Epithelial cell of esophagus (primary cell): Measurements from ENCODE around the gene GLRA2.
A peak's percentile ranks its signal among the peaks of the same experiment; 100 is the strongest.

ENCODE experiments used
- DNase-seq: peaks from one replicate; pipeline ENCODE4 v3.0.0; 2010; ENCODE audit warnings: low read depth
- H3K4me3 ChIP-seq: 2 replicates; pipeline ENCODE4 v1.5.1; 2011; ENCODE audit warnings: mild to moderate bottlenecking, low read length, control low read depth
- CTCF ChIP-seq: IDR thresholded peaks from 2 replicates; pipeline ENCODE4 v1.5.1; 2011; ENCODE audit warnings: low read depth, mild to moderate bottlenecking, low read length, control low read depth, inconsistent platforms; ENCODE audit not compliant: insufficient read depth; ENCODE audit errors: missing control alignments

The GLRA2 gene

GRCh38 chrX:14529290-14529989, at the start of gene GLRA2:
Gene GLRA2 (plus strand): TSS chrX:14529536. CDS start chrX:14530058, 522 bp downstream.
- no peak for TF ChIP-seq CTCF
- DNase-seq = peak; percentile 38
- no peak within 1 kb of the TSS for H3K4me3 ChIP-seq

- DNase-seq = no peak
- no peak for TF ChIP-seq CTCF
Observed at GRCh38 chrX:14489437-14489836, 39.9 kb upstream of the GLRA2 start.

GRCh38 chrX:14491689-14492088, 37.6 kb upstream of the GLRA2 start:
- peak; percentile 1 for DNase-seq
- no peak for TF ChIP-seq CTCF
- no peak overlapping the region for H3K4me3 ChIP-seq

More at GRCh38 chrX:14489437-14489836, 39.9 kb upstream of the GLRA2 start:
- H3K4me3 ChIP-seq = no peak overlapping the region

- no peak overlapping the region for H3K4me3 ChIP-seq
- no peak for DNase-seq
- no peak for TF ChIP-seq CTCF
Observed at GRCh38 chrX:14496674-14497073, 32.7 kb upstream of the GLRA2 start.

- DNase-seq = no peak
- no peak for TF ChIP-seq CTCF
- H3K4me3 ChIP-seq = no peak overlapping the region
Observed at GRCh38 chrX:14497184-14497666, 32.1 kb upstream of the GLRA2 start.

- no peak for DNase-seq
- TF ChIP-seq CTCF = no peak
- no peak overlapping the region for H3K4me3 ChIP-seq
Observed at GRCh38 chrX:14501327-14501726, 28.0 kb upstream of the GLRA2 start.
